ENCODE measurements around the gene FANCB. TPM values are rescaled to one million over a fixed set of nuclear protein-coding genes. Genes with fewer than 3 reads are reported as not detected.

The FANCB gene
- total RNA-seq, result 2.6 and 6.0 TPM in 2 replicates

DNA sequence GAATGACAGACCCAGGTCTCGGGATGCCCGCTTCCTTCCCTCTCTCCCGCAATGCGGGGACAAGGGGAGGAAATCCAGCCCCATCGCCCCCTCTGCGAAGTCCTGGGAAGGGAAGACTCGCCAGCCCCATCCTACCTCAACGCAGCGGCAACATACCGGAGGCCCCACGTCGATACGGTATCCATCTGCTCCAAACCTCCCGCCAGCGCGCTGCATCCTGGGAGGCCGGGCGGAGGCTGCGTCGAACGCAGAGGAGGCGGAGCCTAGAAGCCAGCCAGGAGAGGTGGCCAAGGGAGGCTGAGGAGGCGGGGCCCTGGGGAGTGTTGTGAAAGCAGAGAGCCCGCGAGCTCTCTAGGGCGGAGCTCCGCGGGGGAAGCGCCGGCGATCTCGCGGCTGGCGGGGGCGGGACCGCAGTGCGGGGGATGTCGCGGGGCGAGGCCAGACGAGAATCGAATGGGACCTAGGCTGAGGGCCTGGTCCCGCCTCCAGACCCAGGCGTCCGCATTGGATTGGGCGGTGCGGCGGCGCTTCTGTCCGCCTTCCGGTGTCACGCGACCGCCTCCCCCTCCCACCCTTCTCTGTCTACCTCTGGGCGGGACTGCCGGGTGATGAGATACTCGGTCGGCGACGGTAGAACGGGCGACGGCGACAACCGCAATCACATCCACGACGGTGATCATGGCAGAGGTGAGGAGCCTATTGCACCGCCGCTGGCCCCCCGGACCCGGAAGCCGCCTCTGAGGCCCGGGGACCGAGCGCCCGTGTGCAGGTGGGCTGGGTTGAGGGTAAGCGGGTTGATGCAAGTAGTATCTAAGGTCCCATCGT is at the start of gene FANCB, which contains the start of gene MOSPD2:
FANCB (minus strand) TSS at position 219 of the 825 bp plus-strand sequence. CDS start 7,559 bp downstream, outside the sequence.
MOSPD2 (plus strand) TSS at position 571 of the 825 bp plus-strand sequence; CDS start at position 679, 108 bp downstream.

Other genes starting within 250 kb of the FANCB start
- gene MOSPD2, start 352 bp upstream of the FANCB start, total RNA-seq, result 12.1 and 19.7 TPM in 2 replicates